MM.1S (cell line): ENCODE data around the gene OSBPL5.
A peak's percentile ranks its signal among the peaks of the same experiment; 100 is the strongest.

Experiments
- DNase-seq: peaks from one replicate; pipeline ENCODE4 v3.0.0-alpha.2; 2015
- H2AFZ ChIP-seq: fragments of 300-600 bp; sonication (generic); 2 replicates; pipeline ENCODE4 v1.6.0; 2016; ENCODE audit warnings: antibody characterized with exemption, low read length
- H3F3A ChIP-seq: fragments of 300-600 bp; sonication (generic); 2 replicates; pipeline ENCODE4 v1.6.1; 2016; ENCODE audit warnings: mild to moderate bottlenecking, antibody characterized with exemption, low read length, moderate library complexity, mixed read lengths; ENCODE audit not compliant: insufficient read depth
- H3K27ac ChIP-seq: fragments of 300-600 bp; sonication (generic); 2 replicates; pipeline ENCODE4 v1.5.1; 2016; ENCODE audit warnings: mild to moderate bottlenecking, low read length
- H3K27me3 ChIP-seq: fragments of 300-600 bp; sonication (generic); replicated peaks from 2 replicates; pipeline ENCODE4 v1.6.0; 2016; ENCODE audit warnings: low read length; ENCODE audit not compliant: insufficient read depth
- H3K36me3 ChIP-seq: fragments of 300-600 bp; sonication (generic); replicated peaks from 2 replicates; pipeline ENCODE4 v1.6.1; 2016; ENCODE audit warnings: mild to moderate bottlenecking, low read length, mixed read lengths; ENCODE audit not compliant: insufficient read depth
- H3K4me1 ChIP-seq: fragments of 300-600 bp; sonication (generic); 2 replicates; pipeline ENCODE4 v1.6.1; 2016; ENCODE audit warnings: low read length, mixed read lengths
- H3K4me2 ChIP-seq: fragments of 300-600 bp; sonication (generic); 2 replicates; pipeline ENCODE4 v1.6.0; 2016; ENCODE audit warnings: low read depth, low read length
- H3K4me3 ChIP-seq: fragments of 300-600 bp; sonication (generic); 2 replicates; pipeline ENCODE4 v1.5.1; 2016; ENCODE audit warnings: low read length, mixed read lengths
- H3K79me2 ChIP-seq: fragments of 300-600 bp; sonication (generic); 2 replicates; pipeline ENCODE4 v1.6.1; 2016; ENCODE audit warnings: mixed run types, low read length, mixed read lengths
- H3K9ac ChIP-seq: fragments of 300-600 bp; sonication (generic); 2 replicates; pipeline ENCODE4 v1.6.1; 2016; ENCODE audit warnings: low read length, mixed read lengths
- H3K9me2 ChIP-seq: fragments of 300-600 bp; sonication (generic); replicated peaks from 2 replicates; pipeline ENCODE4 v1.6.1; 2016; ENCODE audit warnings: mild to moderate bottlenecking, low read length, mixed read lengths; ENCODE audit not compliant: insufficient read depth
- H3K9me3 ChIP-seq: fragments of 300-600 bp; sonication (generic); replicated peaks from 2 replicates; pipeline ENCODE4 v1.6.1; 2016; ENCODE audit warnings: mild to moderate bottlenecking, low read length, mixed read lengths; ENCODE audit not compliant: insufficient read depth
- H4K20me1 ChIP-seq: fragments of 300-600 bp; sonication (generic); 2 replicates; pipeline ENCODE4 v1.6.1; 2016; ENCODE audit warnings: mild to moderate bottlenecking, low read length, moderate library complexity, mixed read lengths; ENCODE audit not compliant: insufficient read depth
- EZH2 ChIP-seq: fragments of 300-600 bp; sonication (generic); optimal IDR thresholded peaks from 2 replicates; pipeline ENCODE3; 2017; ENCODE audit warnings: low read depth, mild to moderate bottlenecking, antibody characterized with exemption, low read length, mixed read lengths
- EZH2phosphoT487 ChIP-seq: fragments of 300-600 bp; sonication (generic); IDR thresholded peaks from 2 replicates; pipeline ENCODE4 v1.6.1; 2018; ENCODE audit warnings: antibody characterized with exemption, low read length
- TF ChIP-seq, protein P1 (sequence below): fragments of 300-600 bp; sonication (generic); IDR thresholded peaks from 2 replicates; pipeline ENCODE4 v1.5.1; 2016; ENCODE audit warnings: antibody characterized with exemption, low read length, mixed read lengths

The OSBPL5 gene

GRCh38 chr11:3164138-3164551 lies 965 bp downstream of the OSBPL5 start:
- Histone ChIP-seq H3K4me2 (peak overlapping the region; percentile 91), H3K4me3 (peak overlapping the region; percentile 68), H2AFZ (no peak overlapping the region; the same call in 1 of the 2 replicates)

DNA sequence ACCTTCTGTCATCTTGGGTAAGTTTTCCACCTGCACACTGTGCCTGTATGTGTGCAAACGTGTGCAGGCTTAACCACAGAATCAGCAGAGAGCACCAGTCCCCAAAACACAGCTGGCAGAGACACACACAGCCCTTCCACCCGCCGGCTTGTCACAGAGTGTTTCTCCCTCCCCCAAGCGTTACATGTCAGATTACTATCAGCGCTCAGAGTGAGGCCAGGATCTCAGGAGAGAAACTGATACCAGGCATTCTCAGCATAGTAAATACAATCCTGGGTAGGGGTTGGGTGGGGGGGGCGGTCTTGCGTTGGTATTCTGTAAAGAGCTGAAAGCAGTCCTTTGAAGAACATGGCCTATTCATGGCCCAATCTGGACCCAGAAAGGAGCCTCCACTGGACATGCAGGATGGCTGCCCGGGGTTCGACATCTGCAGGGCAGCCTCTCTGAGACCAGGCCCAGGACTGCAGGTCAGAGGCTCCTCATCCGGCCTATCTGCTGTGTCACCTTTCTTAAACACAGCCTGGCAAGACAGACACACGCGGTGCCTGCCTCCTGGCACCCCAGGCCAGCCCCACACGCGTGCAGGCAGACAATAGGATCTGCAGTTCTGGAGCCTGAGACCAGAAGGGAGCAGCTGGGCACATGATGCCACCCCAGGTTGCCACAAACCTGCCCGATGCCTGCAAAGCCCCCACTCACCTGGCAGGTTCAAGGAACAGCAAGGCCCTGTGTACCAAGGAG lies 1.7 kb downstream of the OSBPL5 start:
- Histone ChIP-seq H2AFZ (no peak overlapping the region), H3K79me2 (peaks cover 10% of the 10 kb centered on the region; the same call in 1 of the 2 replicates), H3K27me3 (peaks cover 28% of the 10 kb centered on the region), H3K27ac (no peak overlapping the region), H3K4me3 (no peak overlapping the region), H3F3A (no peaks in the 10 kb centered on the region), H3K4me2 (no peak overlapping the region), H3K36me3 (no peaks in the 10 kb centered on the region), H3K9me3 (no peaks in the 10 kb centered on the region), H3K9ac (no peak overlapping the region), H4K20me1 (no peaks in the 10 kb centered on the region), H3K9me2 (no peaks in the 10 kb centered on the region), H3K4me1 (no peaks in the 10 kb centered on the region)
- TF ChIP-seq, protein P1, sequence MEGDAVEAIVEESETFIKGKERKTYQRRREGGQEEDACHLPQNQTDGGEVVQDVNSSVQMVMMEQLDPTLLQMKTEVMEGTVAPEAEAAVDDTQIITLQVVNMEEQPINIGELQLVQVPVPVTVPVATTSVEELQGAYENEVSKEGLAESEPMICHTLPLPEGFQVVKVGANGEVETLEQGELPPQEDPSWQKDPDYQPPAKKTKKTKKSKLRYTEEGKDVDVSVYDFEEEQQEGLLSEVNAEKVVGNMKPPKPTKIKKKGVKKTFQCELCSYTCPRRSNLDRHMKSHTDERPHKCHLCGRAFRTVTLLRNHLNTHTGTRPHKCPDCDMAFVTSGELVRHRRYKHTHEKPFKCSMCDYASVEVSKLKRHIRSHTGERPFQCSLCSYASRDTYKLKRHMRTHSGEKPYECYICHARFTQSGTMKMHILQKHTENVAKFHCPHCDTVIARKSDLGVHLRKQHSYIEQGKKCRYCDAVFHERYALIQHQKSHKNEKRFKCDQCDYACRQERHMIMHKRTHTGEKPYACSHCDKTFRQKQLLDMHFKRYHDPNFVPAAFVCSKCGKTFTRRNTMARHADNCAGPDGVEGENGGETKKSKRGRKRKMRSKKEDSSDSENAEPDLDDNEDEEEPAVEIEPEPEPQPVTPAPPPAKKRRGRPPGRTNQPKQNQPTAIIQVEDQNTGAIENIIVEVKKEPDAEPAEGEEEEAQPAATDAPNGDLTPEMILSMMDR: no peak
- no peak for TF ChIP-seq EZH2phosphoT487
- no peak for TF ChIP-seq EZH2
- no peak for DNase-seq

More at GRCh38 chr11:3164138-3164551, 965 bp downstream of the OSBPL5 start:
- TF ChIP-seq EZH2phosphoT487 (no peak), EZH2 (no peak)
- TF ChIP-seq, protein P1: no peak
- Histone ChIP-seq H3K36me3 (no peaks in the 10 kb centered on the region), H3K4me1 (no peaks in the 10 kb centered on the region), H3K79me2 (peaks cover 10% of the 10 kb centered on the region; the same call in 1 of the 2 replicates), H3K9ac (peak overlapping the region; percentile 68; the same call in 1 of the 2 replicates), H3K27me3 (peaks cover 34% of the 10 kb centered on the region), H3K9me2 (no peaks in the 10 kb centered on the region), H3K9me3 (no peaks in the 10 kb centered on the region), H3F3A (no peaks in the 10 kb centered on the region), H3K27ac (no peak overlapping the region), H4K20me1 (no peaks in the 10 kb centered on the region)
- no peak for DNase-seq

- Histone ChIP-seq H3K4me1 (no peaks in the 10 kb centered on the region), H3K4me2 (no peak overlapping the region), H3K79me2 (peaks cover 10% of the 10 kb centered on the region; the same call in 1 of the 2 replicates), H3K9me3 (no peaks in the 10 kb centered on the region), H3F3A (no peaks in the 10 kb centered on the region), H4K20me1 (no peaks in the 10 kb centered on the region), H3K4me3 (no peak overlapping the region), H2AFZ (no peak overlapping the region), H3K36me3 (no peaks in the 10 kb centered on the region), H3K9ac (no peak overlapping the region), H3K27ac (no peak overlapping the region), H3K27me3 (peaks cover 21% of the 10 kb centered on the region), H3K9me2 (no peaks in the 10 kb centered on the region)
- TF ChIP-seq, protein P1: no peak
- no peak for TF ChIP-seq EZH2phosphoT487
- no peak for TF ChIP-seq EZH2
- no peak for DNase-seq
Observed at GRCh38 chr11:3162410-3163240, 2.5 kb downstream of the OSBPL5 start.
